HCT116 (cell line): ENCODE measurements around the gene PEX12. TPM values are rescaled to one million over a fixed set of nuclear protein-coding genes. Genes with fewer than 3 reads are reported as not detected.
A peak's percentile ranks its signal among the peaks of the same experiment; 100 is the strongest.

Experiments
- ATAC-seq: fragments of 200-7000 bp; cut with Tn5 transposase; 2 replicates; pipeline ENCODE4 v1.9.1; 2020; ENCODE audit warnings: mild to moderate bottlenecking, moderate library complexity
- BruUV-seq: library from RNA; stranded (reverse); fragments of 400-500 nt; replicated peaks from 2 replicates; lab custom pipeline; 2021; lab: Mats Ljungman, UMichigan
- CTCF ChIA-PET: fragments of 300-600 bp; sonication (Branson Sonifier 250); formaldehyde crosslinking; loops from one replicate; lab custom pipeline; 2021; ENCODE audit warnings: antibody characterized with exemption; lab: Charles Lee
- POLR2A ChIA-PET: fragments of 300-600, 350-600 bp; sonication (Branson Sonifier 250); formaldehyde crosslinking; loops from one replicate; lab custom pipeline; 2021; ENCODE audit warnings: antibody characterized with exemption; lab: Charles Lee
- RAD21 ChIA-PET, 2 experiments: fragments of 300-600 bp; sonication (Branson Sonifier 250); formaldehyde crosslinking; loops; one replicate each; lab custom pipeline; 2023; ENCODE audit warnings: low total read pairs in 2 of 2; ENCODE audit not compliant: uncharacterized antibody in 2 of 2, unreplicated experiment in 2 of 2, low non-redundant PET in 1 of 2; lab: Charles Lee
- DNase-seq: peaks from one replicate; pipeline ENCODE4 v3.0.0-alpha.2; 2010; ENCODE audit warnings: low read depth, low spot score
- H2AFZ ChIP-seq: fragments of 200-600 bp; shearing (Covaris generic), sonication (generic); 2 replicates; pipeline ENCODE4 v1.6.1; 2017; ENCODE audit warnings: low read depth, mixed run types, mixed read lengths, antibody characterized with exemption, low read length; ENCODE audit not compliant: poor library complexity, severe bottlenecking
- H3K27ac ChIP-seq: 2 replicates; pipeline ENCODE4 v1.5.1; 2012; ENCODE audit warnings: low read depth, low read length
- H3K27me3 ChIP-seq: fragments of 200-600 bp; sonication (generic); 2 replicates; pipeline ENCODE4 v1.6.1; 2016; ENCODE audit warnings: mixed run types, low read length, mixed read lengths; ENCODE audit not compliant: insufficient read depth
- H3K36me3 ChIP-seq, 2 experiments: fragments of 200-500 bp in 1 of 2; fragments of 200-600 bp in 1 of 2; sonication (Bioruptor generic) in 1 of 2; sonication (generic) in 1 of 2; 2 replicates each; pipeline versions ENCODE4 v1.5.1 to v1.6.1; 2014 to 2016; ENCODE audit warnings: low read length in 2 of 2, inconsistent platforms in 1 of 2, mixed read lengths in 1 of 2, mixed run types in 1 of 2; ENCODE audit not compliant: insufficient read depth in 2 of 2, control insufficient read depth in 1 of 2
- H3K4me1 ChIP-seq, 2 experiments: fragments of 200-600 bp in 1 of 2; sonication (generic) in 1 of 2; 2 replicates each; pipeline versions ENCODE4 v1.5.1 to v1.6.1; 2012 to 2017; ENCODE audit warnings: low read length in 2 of 2, inconsistent platforms in 1 of 2, mild to moderate bottlenecking in 1 of 2, mixed read lengths in 1 of 2, mixed run types in 1 of 2, moderate library complexity in 1 of 2; ENCODE audit not compliant: insufficient read depth in 2 of 2, control insufficient read depth in 1 of 2
- H3K4me2 ChIP-seq: fragments of 200-600 bp; sonication (generic); 2 replicates; pipeline ENCODE4 v1.6.1; 2017; ENCODE audit warnings: mixed run types, low read length, mixed read lengths
- H3K4me3 ChIP-seq, 2 experiments: fragments of 200-600 bp in 1 of 2; sonication (generic) in 1 of 2; replicated peaks in 1 of 2; 2 replicates each; pipeline ENCODE4 v1.5.1; 2011 to 2016; ENCODE audit warnings: low read length in 2 of 2, control low read depth in 1 of 2, low read depth in 1 of 2, mild to moderate bottlenecking in 1 of 2, mixed read lengths in 1 of 2, mixed run types in 1 of 2
- H3K79me2 ChIP-seq: fragments of 200-600 bp; sonication (generic); 2 replicates; pipeline ENCODE4 v1.6.1; 2017; ENCODE audit warnings: mild to moderate bottlenecking, mixed run types, low read length, moderate library complexity, mixed read lengths; ENCODE audit not compliant: insufficient read depth
- H3K9ac ChIP-seq: fragments of 200-600 bp; sonication (generic); 2 replicates; pipeline ENCODE4 v1.6.1; 2016; ENCODE audit warnings: low read length, mixed read lengths
- H3K9me2 ChIP-seq: fragments of 200-600 bp; sonication (generic), shearing (Covaris generic); 2 replicates; pipeline ENCODE4 v1.6.1; 2017; ENCODE audit warnings: mixed run types, mild to moderate bottlenecking, moderate library complexity; ENCODE audit not compliant: insufficient read depth
- H3K9me3 ChIP-seq, 2 experiments: fragments of 200-500 bp in 1 of 2; fragments of 200-600 bp in 1 of 2; sonication (Bioruptor generic) in 1 of 2; sonication (generic) in 1 of 2; 2 replicates each; pipeline ENCODE4 v1.6.1; 2014 to 2017; ENCODE audit warnings: low read length in 2 of 2, mixed read lengths in 2 of 2, inconsistent platforms in 1 of 2, low read depth in 1 of 2, mild to moderate bottlenecking in 1 of 2, mixed run types in 1 of 2, moderate library complexity in 1 of 2; ENCODE audit not compliant: control insufficient read depth in 1 of 2, insufficient read depth in 1 of 2
- H4K20me1 ChIP-seq: fragments of 200-600 bp; sonication (generic), shearing (Covaris generic); 2 replicates; pipeline ENCODE4 v1.6.1; 2017; ENCODE audit warnings: mixed run types, mild to moderate bottlenecking, moderate library complexity; ENCODE audit not compliant: insufficient read depth
- CEBPB ChIP-seq: IDR thresholded peaks from 2 replicates; pipeline ENCODE4 v1.6.1; 2012; ENCODE audit warnings: low read depth
- ELF1 ChIP-seq: IDR thresholded peaks from 2 replicates; pipeline ENCODE4 v1.6.1; 2012; ENCODE audit warnings: low read depth, borderline replicate concordance
- EZH2 ChIP-seq: fragments of 200-600 bp; sonication (generic); IDR thresholded peaks from 2 replicates; pipeline ENCODE4 v1.6.1; 2017; ENCODE audit warnings: antibody characterized with exemption, mixed run types
- EZH2phosphoT487 ChIP-seq: fragments of 200-600 bp; IDR thresholded peaks from 2 replicates; pipeline ENCODE4 v1.6.1; 2018; ENCODE audit warnings: antibody characterized with exemption, borderline replicate concordance
- POLR2A ChIP-seq: IDR thresholded peaks from 2 replicates; pipeline ENCODE4 v1.7.0; 2011; ENCODE audit warnings: borderline replicate concordance; ENCODE audit not compliant: insufficient read depth, insufficient read length; ENCODE audit errors: extremely low read depth
- RAD21 ChIP-seq: IDR thresholded peaks from 2 replicates; pipeline ENCODE4 v1.6.1; 2012; ENCODE audit warnings: low read depth, mild to moderate bottlenecking
- intact Hi-C: fragments of 100-400 bp; cut with micrococcal nuclease; formaldehyde crosslinking; loops from 2 replicates; pipeline ENCODE4 v1.10.0; 2022
- total RNA-seq: library from RNA; stranded (reverse); gene quantifications from one replicate; pipeline ENCODE4 v1.2.1, GENCODE V29; 2021; ENCODE audit not compliant: unreplicated experiment
- TF ChIP-seq, protein P1 (sequence below), 3 experiments: fragments of 200-600 bp in 1 of 3; sonication (generic) in 1 of 3; IDR thresholded peaks in 2 of 3; conservative IDR thresholded peaks in 1 of 3; 2 replicates each; pipeline ENCODE4 v1.5.1; 2012 to 2017; ENCODE audit warnings: low read depth in 2 of 3, low read length in 2 of 3, antibody characterized with exemption in 1 of 3, borderline replicate concordance in 1 of 3, control low read depth in 1 of 3, mild to moderate bottlenecking in 1 of 3, mixed read lengths in 1 of 3, mixed run types in 1 of 3, moderate library complexity in 1 of 3; ENCODE audit not compliant: insufficient read depth in 1 of 3
- TF ChIP-seq, protein P2 (sequence below): IDR thresholded peaks from 2 replicates; pipeline ENCODE4 v1.6.1; 2012
- TF ChIP-seq, protein P3 (sequence below): IDR thresholded peaks from 2 replicates; pipeline ENCODE4 v1.6.1; 2012

PEX12 gene
- total RNA-seq, 1 experiment from 2014 or later = 5.0 TPM

DNA sequence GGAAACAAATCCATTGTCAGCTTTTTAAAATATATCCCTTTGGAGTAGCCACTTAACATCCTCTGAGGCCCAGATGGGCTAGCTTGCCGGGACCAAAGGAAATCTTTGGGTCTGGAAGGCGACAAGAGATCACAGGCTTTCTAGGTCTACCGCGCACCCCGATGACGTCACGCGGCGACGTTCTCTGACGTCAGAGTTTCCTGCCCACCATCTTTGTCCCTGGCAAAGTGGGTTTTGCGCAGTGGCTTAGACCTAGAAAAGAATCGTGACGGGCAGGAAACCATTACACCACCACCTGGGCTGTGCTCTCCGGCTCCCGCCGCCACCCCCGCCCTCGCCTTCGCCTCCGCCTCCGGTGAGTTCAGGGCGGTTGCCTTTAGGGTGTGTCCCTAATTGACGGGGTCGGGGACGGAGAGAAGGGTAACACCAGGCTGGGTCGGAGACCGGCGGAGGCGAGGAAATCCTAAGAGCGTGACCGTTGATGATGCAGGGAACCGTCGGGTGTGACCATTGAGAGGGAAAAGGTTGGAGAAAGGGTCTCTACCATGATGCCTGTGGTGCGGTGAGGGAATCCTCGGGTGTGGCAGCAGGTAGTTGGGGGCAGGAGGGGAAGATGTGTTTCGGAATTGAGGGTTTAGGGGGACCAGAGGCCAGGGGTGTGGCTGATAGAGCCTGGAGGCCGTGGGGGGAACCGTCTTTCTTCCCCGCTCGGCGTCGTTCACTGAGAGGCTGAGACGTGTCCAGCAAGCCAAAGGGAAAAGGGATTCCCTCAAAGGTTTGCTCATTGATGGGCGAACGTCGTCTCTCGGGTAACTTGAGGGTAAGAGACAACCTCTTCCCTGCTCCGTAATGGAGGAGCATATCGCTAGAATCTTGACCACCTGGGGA is 8.9 kb upstream of the PEX12 start, which contains the start of gene AP2B1 (continued):
- TF ChIP-seq, protein P1, sequence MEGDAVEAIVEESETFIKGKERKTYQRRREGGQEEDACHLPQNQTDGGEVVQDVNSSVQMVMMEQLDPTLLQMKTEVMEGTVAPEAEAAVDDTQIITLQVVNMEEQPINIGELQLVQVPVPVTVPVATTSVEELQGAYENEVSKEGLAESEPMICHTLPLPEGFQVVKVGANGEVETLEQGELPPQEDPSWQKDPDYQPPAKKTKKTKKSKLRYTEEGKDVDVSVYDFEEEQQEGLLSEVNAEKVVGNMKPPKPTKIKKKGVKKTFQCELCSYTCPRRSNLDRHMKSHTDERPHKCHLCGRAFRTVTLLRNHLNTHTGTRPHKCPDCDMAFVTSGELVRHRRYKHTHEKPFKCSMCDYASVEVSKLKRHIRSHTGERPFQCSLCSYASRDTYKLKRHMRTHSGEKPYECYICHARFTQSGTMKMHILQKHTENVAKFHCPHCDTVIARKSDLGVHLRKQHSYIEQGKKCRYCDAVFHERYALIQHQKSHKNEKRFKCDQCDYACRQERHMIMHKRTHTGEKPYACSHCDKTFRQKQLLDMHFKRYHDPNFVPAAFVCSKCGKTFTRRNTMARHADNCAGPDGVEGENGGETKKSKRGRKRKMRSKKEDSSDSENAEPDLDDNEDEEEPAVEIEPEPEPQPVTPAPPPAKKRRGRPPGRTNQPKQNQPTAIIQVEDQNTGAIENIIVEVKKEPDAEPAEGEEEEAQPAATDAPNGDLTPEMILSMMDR (IDR thresholded peaks at IDR 0.05 in 2 of 3, conservative IDR thresholded peaks at IDR 0.05 in 1 of 3; ENCODE audit: borderline replicate concordance in 1 of 3, insufficient read depth in 1 of 3, low read depth in 2 of 3, low read length in 2 of 3) = no peak
- TF ChIP-seq EZH2phosphoT487 (no peak), CEBPB (peak; percentile 6), EZH2 (no peak), ELF1 (peak; percentile 56; the same call in 1 of the 2 replicates), POLR2A (peak; percentile 90)
- TF ChIP-seq, protein P2, sequence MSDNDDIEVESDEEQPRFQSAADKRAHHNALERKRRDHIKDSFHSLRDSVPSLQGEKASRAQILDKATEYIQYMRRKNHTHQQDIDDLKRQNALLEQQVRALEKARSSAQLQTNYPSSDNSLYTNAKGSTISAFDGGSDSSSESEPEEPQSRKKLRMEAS = peak; percentile 73; the same call in 1 of the 2 replicates
- TF ChIP-seq, all 23 proteins: peak for 12

DNA sequence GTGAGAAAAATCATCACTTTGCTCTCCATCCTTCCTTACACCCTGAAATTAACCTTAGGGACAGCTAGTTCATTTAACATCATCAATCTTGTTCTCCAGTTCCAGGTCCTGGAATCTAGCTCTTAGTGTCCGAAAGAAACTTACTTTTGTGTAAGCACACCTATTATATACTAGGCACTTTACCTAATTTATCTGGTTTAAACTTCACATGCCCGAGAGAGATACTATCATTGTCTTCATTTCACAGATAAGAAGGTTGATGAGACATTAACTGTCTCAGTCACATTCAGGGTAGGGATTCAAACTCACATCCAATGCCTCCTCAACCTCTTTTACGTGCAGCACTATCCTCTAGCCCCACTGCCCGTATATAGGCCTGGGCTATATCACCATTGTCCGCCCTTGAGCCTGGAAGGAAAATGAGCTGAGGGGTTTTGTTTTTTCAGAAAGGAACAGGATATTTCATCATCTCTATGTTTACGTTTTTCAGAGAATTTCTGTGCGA is 8.2 kb upstream of the PEX12 start:
- Histone ChIP-seq H3K27me3 (no peaks in the 10 kb centered on the region), H3K4me2 (peak overlapping the region; percentile 82), H3K27ac (peak overlapping the region; percentile 88; the same call in 1 of the 2 replicates), H3K36me3 (no peaks in the 10 kb centered on the region), H3K9me2 (no peaks in the 10 kb centered on the region), H3K79me2 (peaks cover 45% of the 10 kb centered on the region), H3K9ac (peak overlapping the region; percentile 96), H3K4me1 (peaks cover 17 to 22% of the 10 kb centered on the region in 2 experiments), H3K9me3 (no peaks in the 10 kb centered on the region), H2AFZ (peak overlapping the region; percentile 64), H4K20me1 (no peaks in the 10 kb centered on the region), H3K4me3 (peak overlapping the region; percentile 82 to 95)
- TF ChIP-seq RAD21 (no peak), CEBPB (peak; percentile 64)
- TF ChIP-seq, protein P3, sequence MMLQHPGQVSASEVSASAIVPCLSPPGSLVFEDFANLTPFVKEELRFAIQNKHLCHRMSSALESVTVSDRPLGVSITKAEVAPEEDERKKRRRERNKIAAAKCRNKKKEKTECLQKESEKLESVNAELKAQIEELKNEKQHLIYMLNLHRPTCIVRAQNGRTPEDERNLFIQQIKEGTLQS = no peak
- intact Hi-C loops = no loop called here
- BruUV-seq = TSS peak; percentile 98
- POLR2A ChIA-PET = interaction anchor here (0.9 to 1.5 kb wide), 2 partner anchors 8 to 9 kb away, joined by 3 to 21 read pairs; partner anchors contain the start of gene PEX12
- DNase-seq (no peak), ATAC-seq (peak; percentile 12)
- RAD21 ChIA-PET = no interaction called here
- CTCF ChIA-PET = interaction anchor here (1.1 to 1.3 kb wide), 2 partner anchors 8 to 178 kb away, joined by 5 to 6 read pairs; partner anchors contain the start of gene PEX12
